Posterior cingulate gyrus (tissue), 11 donors: Measurements from ENCODE around the gene C1GALT1.
"Not testable (repeated sequence)": the region's sequence is repeated elsewhere in the genome, so short reads cannot be mapped to it uniquely, and the experiment has no call there.

Source experiments
- DNase-seq, 10 donors: peaks; one replicate each; pipeline versions ENCODE4 v3.0.0 to v3.0.0-alpha.2; 2020 to 2021; ENCODE audit warnings: mixed read lengths in 3 of 10
- intact Hi-C: fragments of 100-400 bp; cut with DNase I; formaldehyde crosslinking; loops from one replicate; pipeline ENCODE4 v1.15.1; 2023

Gene C1GALT1

GRCh38 chr7:7182156-7183060 lies at the start of gene C1GALT1:
Gene C1GALT1 (plus strand): TSS chr7:7182544. CDS start chr7:7234320, 51,776 bp downstream.
- peak; percentile 95 to 100 (median 97) for DNase-seq
- intact Hi-C loops, result loop anchor here (2.0 to 10.0 kb wide), 4 partner anchors 46 to 382 kb away; partner anchors contain the start of gene MIOS

- intact Hi-C loops, result no loop called here
- DNase-seq, result no peak
Measured at GRCh38 chr7:7134046-7134445, 48.3 kb upstream of the C1GALT1 start.

GRCh38 chr7:7135074-7135473 lies 47.3 kb upstream of the C1GALT1 start:
- no peak for DNase-seq
- intact Hi-C loops, result no loop called here

GRCh38 chr7:7135924-7136323 lies 46.4 kb upstream of the C1GALT1 start:
- intact Hi-C loops, DNase-seq: not testable (repeated sequence)

- no peak for DNase-seq
- intact Hi-C loops, result no loop called here
Measured at GRCh38 chr7:7136466-7137381, 45.6 kb upstream of the C1GALT1 start.

GRCh38 chr7:7138897-7139296 lies 43.4 kb upstream of the C1GALT1 start:
- intact Hi-C loops, result no loop called here
- no peak for DNase-seq

- DNase-seq, intact Hi-C loops: not testable (repeated sequence)
Measured at GRCh38 chr7:7143404-7143803, 38.9 kb upstream of the C1GALT1 start.

GRCh38 chr7:7145151-7145550 lies 37.2 kb upstream of the C1GALT1 start:
- intact Hi-C loops, DNase-seq: not testable (repeated sequence)

- DNase-seq, result no peak
- intact Hi-C loops, result no loop called here
Measured at GRCh38 chr7:7146837-7147236, 35.5 kb upstream of the C1GALT1 start.

GRCh38 chr7:7148798-7149481 lies 33.4 kb upstream of the C1GALT1 start:
- no peak for DNase-seq
- intact Hi-C loops, result no loop called here

- no peak for DNase-seq
Measured at GRCh38 chr7:7151285-7151684, 31.1 kb upstream of the C1GALT1 start.

GRCh38 chr7:7151865-7152264 lies 30.5 kb upstream of the C1GALT1 start:
- DNase-seq, result no peak
- intact Hi-C loops, result no loop called here

More at GRCh38 chr7:7151285-7151684, 31.1 kb upstream of the C1GALT1 start:
- intact Hi-C loops, result no loop called here

GRCh38 chr7:7152315-7152714 lies 30.0 kb upstream of the C1GALT1 start:
- peak in 1 of 10 donors; percentile 65 for DNase-seq
- intact Hi-C loops, result no loop called here

GRCh38 chr7:7154355-7154754 lies 28.0 kb upstream of the C1GALT1 start:
- intact Hi-C loops, DNase-seq: not testable (repeated sequence)

- DNase-seq, result no peak
- intact Hi-C loops, result no loop called here
Measured at GRCh38 chr7:7156663-7157062, 25.7 kb upstream of the C1GALT1 start.

- intact Hi-C loops, result no loop called here
- no peak for DNase-seq
Measured at GRCh38 chr7:7157177-7157886, 25.0 kb upstream of the C1GALT1 start.

- no peak for DNase-seq
Measured at GRCh38 chr7:7157887-7158271, 24.5 kb upstream of the C1GALT1 start.

GRCh38 chr7:7159063-7159658 lies 23.2 kb upstream of the C1GALT1 start:
- intact Hi-C loops, result no loop called here
- no peak for DNase-seq

More at GRCh38 chr7:7157887-7158271, 24.5 kb upstream of the C1GALT1 start:
- intact Hi-C loops, result no loop called here

- intact Hi-C loops, result no loop called here
- no peak for DNase-seq
Measured at GRCh38 chr7:7164591-7164990, 17.8 kb upstream of the C1GALT1 start.
